ENCODE data around the gene PTPRN2. TPM values are rescaled to one million over a fixed set of nuclear protein-coding genes. Genes with fewer than 3 reads are reported as not detected.

Gene PTPRN2
- total RNA-seq, 1 experiment from 2014 or later: 2.1 TPM

- Histone ChIP-seq H3K27me3 (ENCODE audit: insufficient read depth, low read length) (no peaks in the 10 kb centered on the region), H3K9me3 (ENCODE audit: control insufficient read depth in 1 of 2, insufficient read depth in 1 of 2, low read depth in 1 of 2, low read length in 2 of 2) (no peaks in the 10 kb centered on the region), H3K9me2 (ENCODE audit: insufficient read depth) (no peaks in the 10 kb centered on the region), H3K79me2 (ENCODE audit: insufficient read depth, low read length) (no peaks in the 10 kb centered on the region), H3K4me1 (ENCODE audit: control insufficient read depth in 1 of 2, insufficient read depth in 2 of 2, low read length in 2 of 2) (no peaks in the 10 kb centered on the region), H3K4me3 (replicated peaks in 1 of 2; ENCODE audit: low read depth in 1 of 2, low read length in 2 of 2) (no peak overlapping the region), H3K4me2 (ENCODE audit: low read length) (no peak overlapping the region), H3K9ac (ENCODE audit: low read length) (no peak overlapping the region), H3K36me3 (ENCODE audit: control insufficient read depth in 1 of 2, insufficient read depth in 2 of 2, low read length in 2 of 2) (no peaks in the 10 kb centered on the region), H4K20me1 (ENCODE audit: insufficient read depth) (no peaks in the 10 kb centered on the region), H3K27ac (ENCODE audit: low read depth, low read length) (no peak overlapping the region), H2AFZ (ENCODE audit: low read depth, low read length, poor library complexity, severe bottlenecking) (no peak overlapping the region)
- DNase-seq (ENCODE audit: low read depth, low spot score) (no peak), ATAC-seq (no peak)
- TF ChIP-seq ZNF274 (IDR thresholded peaks at IDR 0.05; ENCODE audit: low read depth, low read length) (no peak), EGR1 (IDR thresholded peaks at IDR 0.05; ENCODE audit: low read depth) (no peak), CTCF (IDR thresholded peaks at IDR 0.05 in 2 of 3, conservative IDR thresholded peaks at IDR 0.05 in 1 of 3; ENCODE audit: borderline replicate concordance in 1 of 3, insufficient read depth in 1 of 3, low read depth in 2 of 3, low read length in 2 of 3) (no peak), SRF (IDR thresholded peaks at IDR 0.05; ENCODE audit: low read depth) (no peak), ZBTB33 (IDR thresholded peaks at IDR 0.05; ENCODE audit: extremely low read depth, insufficient replicate concordance, low read length) (no peak), TCF7L2 (IDR thresholded peaks at IDR 0.05; ENCODE audit: borderline replicate concordance, extremely low read depth, insufficient read depth, insufficient read length) (no peak), SIN3A (IDR thresholded peaks at IDR 0.05; ENCODE audit: low read depth) (no peak), CBX3 (IDR thresholded peaks at IDR 0.05; ENCODE audit: low read depth) (no peak), YY1 (IDR thresholded peaks at IDR 0.05; ENCODE audit: extremely low read depth, insufficient replicate concordance, low read depth, low read length) (no peak), JUND (IDR thresholded peaks at IDR 0.05) (no peak), POLR2A (IDR thresholded peaks at IDR 0.05; ENCODE audit: borderline replicate concordance, extremely low read depth, insufficient read depth, insufficient read length) (no peak), EZH2phosphoT487 (IDR thresholded peaks at IDR 0.05; ENCODE audit: borderline replicate concordance) (no peak), FOSL1 (IDR thresholded peaks at IDR 0.05; ENCODE audit: low read depth) (no peak), EZH2 (IDR thresholded peaks at IDR 0.05) (no peak), REST (IDR thresholded peaks at IDR 0.05; ENCODE audit: low read depth) (no peak), POLR2AphosphoS5 (IDR thresholded peaks at IDR 0.05; ENCODE audit: low read depth, low read length) (no peak), MAX (IDR thresholded peaks at IDR 0.05) (no peak)
- no TSS peak for BruUV-seq (replicated peaks)
- ChIA-PET POLR2A (no interaction called here), CTCF (no interaction called here), RAD21 (ENCODE audit: low non-redundant PET in 1 of 2, low total read pairs in 2 of 2, uncharacterized antibody in 2 of 2, unreplicated experiment in 2 of 2) (no interaction called here)
- intact Hi-C loops (cut with micrococcal nuclease): no loop called here
These were observed 183.4 kb downstream of the PTPRN2 start for GRCh38 chr7:158404031-158404761.
